ENCODE measurements around the gene FADS2. TPM values are rescaled to one million over a fixed set of nuclear protein-coding genes. Genes with fewer than 3 reads are reported as not detected.

The FADS2 gene
- total RNA-seq, 1 donor from 2014 or later: 37.6 TPM

DNA sequence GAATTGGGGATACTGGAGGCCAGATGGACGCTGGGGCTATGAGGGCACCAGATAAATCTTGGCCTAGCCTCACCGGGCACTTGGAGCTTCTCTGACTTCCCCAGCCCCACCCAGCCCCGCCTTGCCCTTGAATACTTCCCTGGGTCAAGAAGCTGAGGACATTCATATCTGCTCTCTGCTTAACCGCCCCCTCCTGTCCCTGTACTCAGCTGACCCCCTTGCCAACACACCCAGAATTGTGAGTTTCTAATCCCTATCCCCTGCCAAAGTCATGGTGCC lies 41.3 kb downstream of the FADS2 start:
- Histone ChIP-seq H3K27ac (peak overlapping the region in 1 of 2 donors; percentile 74), H3K9me3 (no peaks in the 10 kb centered on the region), H3K36me3 (peaks cover 6 to 41% of the 10 kb centered on the region in 2 donors), H3K27me3 (no peaks in the 10 kb centered on the region), H3K4me1 (peaks cover 0 to 10% of the 10 kb centered on the region in 2 donors), H3K4me3 (no peak overlapping the region)
- intact Hi-C loops (cut with DNase I): no loop called here
- no peak for DNase-seq (ENCODE audit: low spot score in 2 of 2)
- TF ChIP-seq, protein P1, sequence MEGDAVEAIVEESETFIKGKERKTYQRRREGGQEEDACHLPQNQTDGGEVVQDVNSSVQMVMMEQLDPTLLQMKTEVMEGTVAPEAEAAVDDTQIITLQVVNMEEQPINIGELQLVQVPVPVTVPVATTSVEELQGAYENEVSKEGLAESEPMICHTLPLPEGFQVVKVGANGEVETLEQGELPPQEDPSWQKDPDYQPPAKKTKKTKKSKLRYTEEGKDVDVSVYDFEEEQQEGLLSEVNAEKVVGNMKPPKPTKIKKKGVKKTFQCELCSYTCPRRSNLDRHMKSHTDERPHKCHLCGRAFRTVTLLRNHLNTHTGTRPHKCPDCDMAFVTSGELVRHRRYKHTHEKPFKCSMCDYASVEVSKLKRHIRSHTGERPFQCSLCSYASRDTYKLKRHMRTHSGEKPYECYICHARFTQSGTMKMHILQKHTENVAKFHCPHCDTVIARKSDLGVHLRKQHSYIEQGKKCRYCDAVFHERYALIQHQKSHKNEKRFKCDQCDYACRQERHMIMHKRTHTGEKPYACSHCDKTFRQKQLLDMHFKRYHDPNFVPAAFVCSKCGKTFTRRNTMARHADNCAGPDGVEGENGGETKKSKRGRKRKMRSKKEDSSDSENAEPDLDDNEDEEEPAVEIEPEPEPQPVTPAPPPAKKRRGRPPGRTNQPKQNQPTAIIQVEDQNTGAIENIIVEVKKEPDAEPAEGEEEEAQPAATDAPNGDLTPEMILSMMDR (IDR thresholded peaks at IDR 0.05): no peak

DNA sequence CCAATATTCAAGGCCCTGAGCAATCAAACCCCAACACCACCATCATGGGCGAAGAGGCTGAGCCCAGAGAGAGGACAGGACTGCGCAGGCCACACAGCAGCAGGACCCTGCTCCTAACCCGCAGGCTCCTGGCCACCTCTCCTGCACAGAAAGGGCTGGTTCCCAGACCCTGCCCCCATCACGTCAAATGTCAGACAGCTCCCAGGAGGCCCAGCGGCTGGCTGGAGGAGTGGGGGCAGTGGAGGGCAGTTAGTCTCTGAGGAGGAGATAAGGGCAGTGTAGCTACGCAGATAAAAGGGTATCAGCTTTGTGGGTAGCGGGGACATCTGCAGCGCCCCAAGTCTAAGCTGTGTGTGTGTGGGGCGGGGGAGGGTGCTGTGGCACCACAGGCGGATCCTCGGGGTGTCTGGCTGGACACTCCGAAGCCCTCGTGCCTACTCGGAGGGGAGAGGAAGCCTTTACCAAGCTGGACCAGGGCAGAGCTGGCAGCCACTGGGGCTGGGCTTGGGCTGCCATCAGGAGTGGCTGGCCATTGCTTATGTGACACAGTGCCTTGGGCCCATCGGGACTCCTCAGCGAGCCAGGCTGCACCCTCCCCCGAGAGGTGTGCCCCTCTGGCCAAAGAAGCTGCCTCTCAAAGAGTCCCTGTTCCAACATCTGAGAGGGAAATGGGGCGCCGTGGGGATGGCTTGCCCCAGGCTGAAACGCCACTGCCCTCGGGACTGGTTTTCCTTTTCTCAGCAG lies 41.8 kb downstream of the FADS2 start:
- no peaks in the 10 kb centered on the region for H3K27me3 ChIP-seq
- H3K27ac ChIP-seq: peak overlapping the region; percentile 70 to 74
- H3K4me3 ChIP-seq: no peak overlapping the region
- TF ChIP-seq, protein P1 (IDR thresholded peaks at IDR 0.05): no peak
- no peak for DNase-seq (ENCODE audit: low spot score in 2 of 2)
- H3K36me3 ChIP-seq: peaks cover 4 to 37% of the 10 kb centered on the region in 2 donors
- peaks cover 0 to 11% of the 10 kb centered on the region in 2 donors for H3K4me1 ChIP-seq
- H3K9me3 ChIP-seq: no peaks in the 10 kb centered on the region
- intact Hi-C loops (cut with DNase I): loop anchor here (5.0 kb wide), 1 partner anchor 73 kb away; no protein-coding TSS in a partner anchor

DNA sequence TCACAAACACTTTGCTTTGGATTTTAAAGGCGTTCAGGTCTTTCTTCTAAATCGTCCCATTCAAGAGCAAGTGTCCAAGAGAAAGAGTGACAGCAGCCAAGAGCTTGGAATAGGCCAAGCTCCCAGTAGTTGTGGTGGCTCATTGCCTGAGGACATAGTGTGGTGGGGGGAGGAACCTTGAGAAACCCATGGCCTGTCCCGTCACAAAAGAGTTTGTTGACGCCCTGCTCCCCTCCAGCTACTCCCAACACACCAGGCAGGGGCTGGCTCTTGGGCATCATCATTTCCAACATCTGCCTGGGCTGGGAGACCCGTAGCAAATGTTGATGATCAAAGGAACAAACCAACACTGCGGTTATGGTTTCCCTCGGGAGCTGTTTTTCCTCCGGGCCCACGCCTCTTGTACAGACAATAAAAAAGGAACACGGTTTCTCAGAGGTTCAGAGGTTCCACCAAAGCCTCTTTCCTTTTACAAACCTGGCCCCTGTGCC lies 42.5 kb downstream of the FADS2 start:
- H3K4me3 ChIP-seq: no peak overlapping the region
- H3K4me1 ChIP-seq: peaks cover 0 to 13% of the 10 kb centered on the region in 2 donors
- TF ChIP-seq, protein P1 (IDR thresholded peaks at IDR 0.05): no peak
- H3K36me3 ChIP-seq: peaks cover 2 to 37% of the 10 kb centered on the region in 2 donors
- peak in 1 of 2 donors; percentile 63 for DNase-seq (ENCODE audit: low spot score in 2 of 2)
- intact Hi-C loops (cut with DNase I): loop anchor here (1.0 to 5.0 kb wide), 5 partner anchors 18 to 212 kb away; no protein-coding TSS in a partner anchor
- H3K27ac ChIP-seq: peak overlapping the region; percentile 70 to 74
- H3K9me3 ChIP-seq: no peaks in the 10 kb centered on the region
- no peaks in the 10 kb centered on the region for H3K27me3 ChIP-seq

DNA sequence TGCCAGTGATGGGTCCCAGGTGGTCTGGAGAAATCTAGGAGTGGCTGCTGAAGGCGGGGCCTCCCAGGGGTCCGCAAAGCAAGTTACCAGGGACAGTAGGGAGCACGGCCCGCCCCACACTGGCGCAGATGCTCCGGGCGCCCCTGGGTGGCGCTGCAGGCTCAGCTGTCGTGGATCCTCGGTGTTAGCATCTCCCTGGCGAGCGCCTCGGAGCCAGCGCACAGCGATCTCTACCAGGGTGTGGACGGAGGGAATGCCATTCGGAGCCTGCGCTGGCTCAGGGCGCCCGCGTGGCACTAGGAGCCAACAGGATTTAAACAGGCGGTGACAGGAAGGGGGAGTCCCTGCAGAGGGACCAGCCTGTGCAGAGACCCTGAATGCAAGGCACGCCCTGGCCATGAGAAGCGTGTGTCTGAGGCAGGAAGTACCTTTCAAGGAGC lies 43.1 kb downstream of the FADS2 start:
- DNase-seq (ENCODE audit: low spot score in 2 of 2): peak in 1 of 2 donors; percentile 90
- Histone ChIP-seq H3K36me3 (peaks cover 8 to 38% of the 10 kb centered on the region in 2 donors), H3K4me3 (peak overlapping the region in 1 of 2 donors; percentile 8), H3K27me3 (no peaks in the 10 kb centered on the region), H3K4me1 (peaks cover 0 to 13% of the 10 kb centered on the region in 2 donors), H3K9me3 (no peaks in the 10 kb centered on the region), H3K27ac (peak overlapping the region; percentile 70 to 74)
- intact Hi-C loops (cut with DNase I): loop anchor here (1.0 to 5.0 kb wide), 5 partner anchors 17 to 211 kb away; no protein-coding TSS in a partner anchor
- TF ChIP-seq, protein P1 (IDR thresholded peaks at IDR 0.05): peak; percentile 94 to 98 (median 97)

DNA sequence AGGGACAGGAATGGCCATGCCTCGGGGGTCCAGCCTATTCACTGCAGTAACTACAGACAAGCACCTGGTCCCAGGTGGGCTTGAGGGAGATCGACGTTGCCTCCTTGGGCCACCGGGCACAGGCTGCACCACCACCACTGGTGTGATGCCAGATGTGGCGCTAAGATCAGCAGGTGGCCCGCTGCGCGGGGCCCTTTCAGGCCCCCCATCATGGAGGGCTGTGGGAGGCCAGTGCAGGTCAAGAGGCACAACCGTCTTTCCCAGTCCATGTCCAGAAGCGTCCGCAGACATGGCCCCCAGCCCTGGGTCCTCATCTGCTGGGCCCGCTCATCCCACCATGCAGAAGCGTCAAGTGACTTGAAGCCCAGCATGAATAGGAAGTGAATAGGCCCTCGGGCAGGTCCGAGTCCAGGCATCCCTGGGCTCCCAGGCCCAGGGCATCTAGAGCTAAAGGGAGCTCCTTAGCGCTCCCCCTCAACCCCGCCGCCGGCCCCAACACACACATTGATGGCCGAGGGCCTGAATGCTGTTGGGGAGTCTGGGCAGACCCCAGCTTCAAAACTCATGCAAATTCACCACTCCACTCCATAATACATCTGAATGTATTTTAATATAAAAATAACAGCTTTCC lies 45.0 kb downstream of the FADS2 start:
- H3K36me3 ChIP-seq: peaks cover 21 to 49% of the 10 kb centered on the region in 2 donors
- H3K4me3 ChIP-seq: no peak overlapping the region
- no peaks in the 10 kb centered on the region for H3K27me3 ChIP-seq
- intact Hi-C loops (cut with DNase I): loop anchor here (5.0 kb wide), 1 partner anchor 76 kb away; no protein-coding TSS in a partner anchor
- TF ChIP-seq, protein P1 (IDR thresholded peaks at IDR 0.05): no peak
- H3K4me1 ChIP-seq: peaks cover 0 to 13% of the 10 kb centered on the region in 2 donors
- no peak for DNase-seq (ENCODE audit: low spot score in 2 of 2)
- H3K27ac ChIP-seq: no peak overlapping the region
- H3K9me3 ChIP-seq: no peaks in the 10 kb centered on the region

All from ascending aorta (tissue), 2 donors.